HG02571 (cell line): ENCODE results near the gene TBC1D3B.
"Not testable (repeated sequence)": the region's sequence is repeated elsewhere in the genome, so short reads cannot be mapped to it uniquely, and the experiment has no call there.

Source experiments
- ATAC-seq: cut with Tn5 transposase; IDR thresholded peaks from one replicate; pipeline ENCODE4 v1.9.1; 2021; ENCODE audit warnings: mild to moderate bottlenecking, moderate library complexity; ENCODE audit not compliant: unreplicated experiment

TBC1D3B gene

GRCh38 chr17:36182176-36183000 lies 6.0 kb upstream of the TBC1D3B start:
- ATAC-seq: no peak

GRCh38 chr17:36181446-36182175 lies 5.2 kb upstream of the TBC1D3B start:
- ATAC-seq: not testable (repeated sequence)

- not testable (repeated sequence) for ATAC-seq
Observed at GRCh38 chr17:36168836-36169235, 7.6 kb downstream of the TBC1D3B start.

GRCh38 chr17:36153895-36154610 lies 22.4 kb downstream of the TBC1D3B start:
- no peak for ATAC-seq

GRCh38 chr17:36152639-36153120 lies 23.8 kb downstream of the TBC1D3B start:
- no peak for ATAC-seq

GRCh38 chr17:36151891-36152638 lies 24.4 kb downstream of the TBC1D3B start:
- no peak for ATAC-seq

- no peak for ATAC-seq
Observed at GRCh38 chr17:36149296-36149820, 27.1 kb downstream of the TBC1D3B start.

- ATAC-seq: no peak
Observed at GRCh38 chr17:36148559-36149295, 27.7 kb downstream of the TBC1D3B start.

GRCh38 chr17:36147601-36148000 lies 28.8 kb downstream of the TBC1D3B start:
- no peak for ATAC-seq

- ATAC-seq: no peak
Observed at GRCh38 chr17:36144981-36145729, 31.3 kb downstream of the TBC1D3B start.

- ATAC-seq: no peak
Observed at GRCh38 chr17:36144014-36144413, 32.4 kb downstream of the TBC1D3B start.

- ATAC-seq: no peak
Observed at GRCh38 chr17:36142806-36143205, 33.6 kb downstream of the TBC1D3B start.

GRCh38 chr17:36142235-36142634 lies 34.2 kb downstream of the TBC1D3B start:
- ATAC-seq: no peak

GRCh38 chr17:36136439-36136838 lies 40.0 kb downstream of the TBC1D3B start:
- no peak for ATAC-seq

GRCh38 chr17:36136036-36136435 lies 40.4 kb downstream of the TBC1D3B start:
- ATAC-seq: no peak

GRCh38 chr17:36135465-36135864 lies 41.0 kb downstream of the TBC1D3B start:
- ATAC-seq: no peak

GRCh38 chr17:36133602-36134236 lies 42.7 kb downstream of the TBC1D3B start:
- no peak for ATAC-seq

GRCh38 chr17:36132421-36132831 lies 44.0 kb downstream of the TBC1D3B start:
- ATAC-seq: no peak
